ENCODE measurements around the gene PRDM16. TPM values are rescaled to one million over a fixed set of nuclear protein-coding genes. Genes with fewer than 3 reads are reported as not detected.
A peak's percentile ranks its signal among the peaks of the same experiment; 100 is the strongest.

Gene PRDM16
- polyA plus RNA-seq, 1 experiment: 0.06 TPM

DNA sequence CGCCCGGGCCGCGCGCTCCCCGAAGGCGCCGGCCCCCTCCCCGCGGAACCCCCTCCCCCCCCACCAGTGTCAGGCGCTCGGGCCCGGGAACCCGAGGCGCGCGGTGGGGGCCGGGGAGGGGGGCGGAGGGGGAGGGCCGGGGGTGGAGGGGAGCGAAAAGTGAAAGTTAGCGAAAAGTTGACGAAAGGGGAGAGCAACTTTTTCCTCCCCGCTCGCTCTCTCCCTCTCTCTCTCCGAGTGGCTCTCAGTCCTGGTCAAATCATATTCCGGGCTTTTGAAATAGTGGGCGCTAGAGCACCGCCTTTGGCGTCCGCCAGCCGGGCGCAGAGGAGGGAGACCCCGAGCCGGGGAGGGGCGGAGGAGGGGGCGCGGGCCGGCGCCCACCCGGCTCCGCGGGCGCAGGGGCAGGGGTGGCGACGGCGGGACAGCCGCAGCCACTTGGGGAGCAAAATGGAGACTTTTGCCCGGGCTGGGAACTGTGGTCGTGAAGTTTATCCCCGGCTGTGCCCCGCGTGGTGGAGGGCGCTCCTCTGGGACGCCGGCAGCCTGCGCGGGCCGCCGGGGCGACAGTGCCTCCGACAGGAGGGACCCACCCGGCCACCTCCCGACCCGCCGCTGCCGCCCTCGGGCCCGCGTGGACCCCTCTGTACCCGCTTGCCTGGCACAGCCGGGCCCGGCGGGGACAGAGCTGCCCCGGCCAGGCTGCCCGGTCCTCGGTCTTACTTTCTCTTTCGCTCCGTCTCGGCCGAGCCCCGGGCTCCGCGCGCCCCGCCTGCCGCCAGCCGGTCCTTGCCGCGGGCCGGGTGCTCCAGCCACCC, 697 bp downstream of the PRDM16 start:
- DNase-seq (ENCODE audit: low read depth, low spot score): no peak
- H3K9me3 ChIP-seq (ENCODE audit: control insufficient read depth, insufficient read depth, low read length): peaks cover 15% of the 10 kb centered on the region; the same call in 1 of the 2 replicates
- H3K27ac ChIP-seq (ENCODE audit: low read depth, low read length): no peak overlapping the region
- peak overlapping the region; percentile 53 for H3K4me3 ChIP-seq (ENCODE audit: low read depth, low read length)
- peaks cover 70% of the 10 kb centered on the region for H3K27me3 ChIP-seq (ENCODE audit: control insufficient read depth, insufficient read depth, low read length)
- ChIA-PET POLR2A (no interaction called here), CTCF (no interaction called here)
- TF ChIP-seq, protein P1, sequence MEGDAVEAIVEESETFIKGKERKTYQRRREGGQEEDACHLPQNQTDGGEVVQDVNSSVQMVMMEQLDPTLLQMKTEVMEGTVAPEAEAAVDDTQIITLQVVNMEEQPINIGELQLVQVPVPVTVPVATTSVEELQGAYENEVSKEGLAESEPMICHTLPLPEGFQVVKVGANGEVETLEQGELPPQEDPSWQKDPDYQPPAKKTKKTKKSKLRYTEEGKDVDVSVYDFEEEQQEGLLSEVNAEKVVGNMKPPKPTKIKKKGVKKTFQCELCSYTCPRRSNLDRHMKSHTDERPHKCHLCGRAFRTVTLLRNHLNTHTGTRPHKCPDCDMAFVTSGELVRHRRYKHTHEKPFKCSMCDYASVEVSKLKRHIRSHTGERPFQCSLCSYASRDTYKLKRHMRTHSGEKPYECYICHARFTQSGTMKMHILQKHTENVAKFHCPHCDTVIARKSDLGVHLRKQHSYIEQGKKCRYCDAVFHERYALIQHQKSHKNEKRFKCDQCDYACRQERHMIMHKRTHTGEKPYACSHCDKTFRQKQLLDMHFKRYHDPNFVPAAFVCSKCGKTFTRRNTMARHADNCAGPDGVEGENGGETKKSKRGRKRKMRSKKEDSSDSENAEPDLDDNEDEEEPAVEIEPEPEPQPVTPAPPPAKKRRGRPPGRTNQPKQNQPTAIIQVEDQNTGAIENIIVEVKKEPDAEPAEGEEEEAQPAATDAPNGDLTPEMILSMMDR (IDR thresholded peaks at IDR 0.05; ENCODE audit: low read depth, low read length): peak; percentile 41

DNA sequence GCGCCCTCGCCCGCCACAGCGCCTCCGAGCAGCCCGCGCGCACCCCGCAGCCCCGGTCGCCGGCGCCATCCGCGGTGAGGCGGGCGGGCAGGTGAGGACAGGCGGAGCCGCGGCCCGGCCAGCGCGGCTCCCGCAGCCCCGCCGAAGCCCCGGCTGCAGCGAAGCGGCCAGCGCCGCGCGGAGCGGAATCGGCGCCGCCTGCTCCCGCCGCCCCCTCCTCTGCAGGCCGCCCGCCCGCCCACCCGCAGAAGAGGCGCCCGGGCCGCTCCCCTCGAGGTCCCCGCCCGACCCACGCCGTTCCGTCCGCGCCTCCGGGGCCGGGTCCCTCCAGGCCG, 1.3 kb downstream of the PRDM16 start:
- H3K27ac ChIP-seq (ENCODE audit: low read depth, low read length): no peak overlapping the region
- TF ChIP-seq, protein P1 (IDR thresholded peaks at IDR 0.05; ENCODE audit: low read depth, low read length): no peak
- H3K9me3 ChIP-seq (ENCODE audit: control insufficient read depth, insufficient read depth, low read length): peaks cover 15% of the 10 kb centered on the region; the same call in 1 of the 2 replicates
- peak overlapping the region; percentile 53; the same call in 1 of the 2 replicates for H3K4me3 ChIP-seq (ENCODE audit: low read depth, low read length)
- DNase-seq (ENCODE audit: low read depth, low spot score): no peak
- H3K27me3 ChIP-seq (ENCODE audit: control insufficient read depth, insufficient read depth, low read length): peaks cover 65% of the 10 kb centered on the region
- POLR2A ChIA-PET: no interaction called here
- CTCF ChIA-PET: no interaction called here

DNA sequence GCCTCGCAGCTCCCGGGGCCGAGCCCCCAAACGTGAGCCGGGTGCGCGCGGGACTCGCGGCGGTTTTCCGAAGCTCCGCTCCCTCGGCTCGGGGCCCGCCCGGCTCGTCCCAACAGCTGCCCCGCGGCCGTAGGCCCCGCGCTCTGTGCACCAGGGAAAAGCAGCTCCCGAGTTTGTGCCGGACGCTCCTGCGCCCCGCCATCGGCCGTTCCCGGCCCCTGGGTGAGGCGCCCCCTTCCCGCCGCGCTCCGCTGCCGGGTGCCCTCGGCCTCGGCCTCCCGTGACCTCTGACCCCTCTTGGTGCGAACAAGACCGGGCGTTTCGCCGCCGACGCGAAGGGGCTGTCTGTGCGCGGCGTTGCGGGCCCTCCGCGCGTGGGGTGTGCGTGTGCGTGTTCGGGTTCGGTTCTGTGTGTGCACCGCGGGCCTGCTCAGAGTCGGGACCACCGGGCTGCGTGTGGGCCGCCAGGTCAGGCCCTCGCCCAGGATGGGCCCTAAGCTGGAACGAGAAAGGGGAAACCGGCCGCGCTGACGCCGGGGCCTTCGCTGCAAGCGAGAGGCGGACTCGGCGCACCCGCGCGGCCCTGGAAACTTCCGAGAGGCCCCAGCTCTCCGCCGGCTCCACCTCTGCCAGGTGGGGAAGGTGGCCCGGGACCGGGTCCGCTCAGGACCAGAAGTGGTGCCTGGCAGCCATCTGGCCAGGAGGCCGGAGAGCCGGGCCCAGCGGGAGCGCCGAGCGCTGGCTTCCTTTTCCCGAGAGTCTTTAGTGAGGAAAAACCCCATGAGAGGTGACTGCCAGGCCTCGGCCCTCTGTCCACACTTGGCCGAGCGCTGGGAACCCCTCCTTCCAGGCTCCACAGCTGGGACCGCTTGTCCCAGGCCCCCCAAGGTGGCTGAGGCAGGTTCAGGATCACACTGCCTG, 1.9 kb downstream of the PRDM16 start:
- no peak for DNase-seq (ENCODE audit: low read depth, low spot score)
- ChIA-PET CTCF (no interaction called here), POLR2A (no interaction called here)
- Histone ChIP-seq H3K27me3 (ENCODE audit: control insufficient read depth, insufficient read depth, low read length) (peaks cover 61% of the 10 kb centered on the region), H3K27ac (ENCODE audit: low read depth, low read length) (no peak overlapping the region), H3K4me3 (ENCODE audit: low read depth, low read length) (peak overlapping the region; percentile 17; the same call in 1 of the 2 replicates), H3K9me3 (ENCODE audit: control insufficient read depth, insufficient read depth, low read length) (peaks cover 15% of the 10 kb centered on the region; the same call in 1 of the 2 replicates)
- TF ChIP-seq, protein P1 (IDR thresholded peaks at IDR 0.05; ENCODE audit: low read depth, low read length): no peak

DNA sequence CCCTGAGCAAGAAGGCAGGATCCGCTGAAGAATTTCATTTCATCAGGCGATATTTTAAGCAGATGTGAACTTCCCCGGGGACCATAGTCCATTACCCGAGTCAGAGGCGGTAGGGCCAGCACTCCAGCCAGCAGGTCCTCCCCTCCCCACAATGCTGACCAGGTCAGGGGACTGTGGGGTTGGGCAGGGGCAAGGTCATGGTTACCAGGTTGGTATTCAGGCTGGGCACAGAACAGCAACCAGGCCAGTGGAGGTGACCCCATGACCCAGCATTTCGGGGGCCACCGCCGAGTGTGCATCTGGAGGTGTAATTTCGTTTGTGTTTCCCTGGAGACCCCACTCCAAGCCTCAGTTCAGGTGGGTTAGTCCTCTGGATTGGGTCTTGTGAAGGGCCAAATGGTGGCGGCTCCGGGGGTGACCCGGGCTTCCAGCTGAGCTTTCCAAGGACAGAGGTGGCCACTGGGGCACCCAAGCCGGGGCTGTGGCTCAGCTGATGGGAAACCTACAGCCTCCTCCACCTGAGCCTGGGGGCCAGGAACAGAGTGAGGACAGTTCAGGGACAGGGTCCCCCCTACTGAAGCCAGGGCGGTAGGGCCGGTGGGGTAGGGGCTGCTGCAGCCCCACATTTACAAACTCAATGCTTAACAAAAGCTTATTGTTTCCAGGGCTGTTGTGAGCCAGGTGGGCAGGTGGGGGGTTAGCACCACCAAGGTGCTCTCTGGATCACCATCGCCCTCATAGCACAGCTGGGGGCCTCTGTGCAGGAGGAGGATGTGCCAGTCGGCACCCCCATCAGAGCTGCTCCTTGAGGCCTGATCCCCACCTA, 2.8 kb downstream of the PRDM16 start:
- Histone ChIP-seq H3K9me3 (ENCODE audit: control insufficient read depth, insufficient read depth, low read length) (peaks cover 13% of the 10 kb centered on the region; the same call in 1 of the 2 replicates), H3K27me3 (ENCODE audit: control insufficient read depth, insufficient read depth, low read length) (peaks cover 53% of the 10 kb centered on the region), H3K27ac (ENCODE audit: low read depth, low read length) (no peak overlapping the region), H3K4me3 (ENCODE audit: low read depth, low read length) (no peak overlapping the region)
- TF ChIP-seq, protein P1 (IDR thresholded peaks at IDR 0.05; ENCODE audit: low read depth, low read length): no peak
- ChIA-PET CTCF (no interaction called here), POLR2A (no interaction called here)
- DNase-seq (ENCODE audit: low read depth, low spot score): no peak

All from AG04450 (cell line).